Suprapubic skin (tissue), 4 donors: Measurements from ENCODE around the gene ANO2.

Experiments
- EP300 ChIP-seq: sonication (generic); formaldehyde crosslinking; IDR thresholded peaks from one replicate; pipeline ENCODE4 v1.6.1; 2017; ENCODE audit warnings: antibody characterized with exemption
- POLR2A ChIP-seq, 2 donors: fragments of 450-650 bp; IDR thresholded peaks; one replicate each; pipeline ENCODE4 v1.6.1; 2017; ENCODE audit warnings: antibody characterized with exemption in 2 of 2, mild to moderate bottlenecking in 2 of 2, moderate library complexity in 2 of 2
- POLR2AphosphoS5 ChIP-seq, 3 donors: sonication (generic); formaldehyde crosslinking; IDR thresholded peaks; one replicate each; pipeline ENCODE4 v1.6.1; 2017; ENCODE audit warnings: antibody characterized with exemption in 3 of 3
- TF ChIP-seq, protein P1 (sequence below), 2 donors: fragments of 200-600 bp in 1 of 2; fragments of 450-650 bp in 1 of 2; sonication (generic) in 1 of 2; IDR thresholded peaks; one replicate each; pipeline ENCODE4 v1.5.1; 2016 to 2019; ENCODE audit warnings: antibody characterized with exemption in 2 of 2, mild to moderate bottlenecking in 1 of 2, moderate library complexity in 1 of 2

DNA sequence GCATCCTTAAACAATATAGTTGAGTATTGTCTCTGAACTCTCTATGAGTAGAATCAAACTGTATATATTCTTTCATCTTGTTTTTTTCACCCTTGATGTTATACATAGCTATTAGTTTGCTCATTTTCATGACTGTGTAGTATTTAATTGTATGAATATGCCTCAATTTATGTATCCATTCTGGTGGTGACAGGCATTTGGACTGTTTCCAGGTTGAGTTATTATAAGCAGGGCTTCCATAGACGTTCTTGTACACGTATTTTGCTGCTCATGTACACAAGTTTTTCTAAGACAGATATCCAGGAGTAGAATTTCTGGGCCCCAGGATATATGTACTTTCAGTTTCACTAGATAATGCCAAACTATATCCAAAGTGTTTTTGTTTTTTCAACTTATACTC, 301.8 kb downstream of the ANO2 start:
- TF ChIP-seq, protein P1, sequence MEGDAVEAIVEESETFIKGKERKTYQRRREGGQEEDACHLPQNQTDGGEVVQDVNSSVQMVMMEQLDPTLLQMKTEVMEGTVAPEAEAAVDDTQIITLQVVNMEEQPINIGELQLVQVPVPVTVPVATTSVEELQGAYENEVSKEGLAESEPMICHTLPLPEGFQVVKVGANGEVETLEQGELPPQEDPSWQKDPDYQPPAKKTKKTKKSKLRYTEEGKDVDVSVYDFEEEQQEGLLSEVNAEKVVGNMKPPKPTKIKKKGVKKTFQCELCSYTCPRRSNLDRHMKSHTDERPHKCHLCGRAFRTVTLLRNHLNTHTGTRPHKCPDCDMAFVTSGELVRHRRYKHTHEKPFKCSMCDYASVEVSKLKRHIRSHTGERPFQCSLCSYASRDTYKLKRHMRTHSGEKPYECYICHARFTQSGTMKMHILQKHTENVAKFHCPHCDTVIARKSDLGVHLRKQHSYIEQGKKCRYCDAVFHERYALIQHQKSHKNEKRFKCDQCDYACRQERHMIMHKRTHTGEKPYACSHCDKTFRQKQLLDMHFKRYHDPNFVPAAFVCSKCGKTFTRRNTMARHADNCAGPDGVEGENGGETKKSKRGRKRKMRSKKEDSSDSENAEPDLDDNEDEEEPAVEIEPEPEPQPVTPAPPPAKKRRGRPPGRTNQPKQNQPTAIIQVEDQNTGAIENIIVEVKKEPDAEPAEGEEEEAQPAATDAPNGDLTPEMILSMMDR (IDR thresholded peaks at IDR 0.05) = no peak
- TF ChIP-seq POLR2A (IDR thresholded peaks at IDR 0.05) (no peak), POLR2AphosphoS5 (IDR thresholded peaks at IDR 0.05) (no peak), EP300 (no peak)
